SH-SY5Y (cell line): ENCODE results near the gene LGALS3BP.

Experiments used
- GATA2 ChIP-seq: IDR thresholded peaks from 2 replicates; pipeline ENCODE4 v1.6.1; 2011; ENCODE audit warnings: mild to moderate bottlenecking, low read depth, low read length
- GATA3 ChIP-seq: IDR thresholded peaks from 2 replicates; pipeline ENCODE4 v1.6.1; 2011; ENCODE audit warnings: low read depth, mild to moderate bottlenecking, low read length, moderate library complexity

- TF ChIP-seq GATA2 (no peak), GATA3 (no peak)
Measured at GRCh38 chr17:78999947-79000395, 20.2 kb upstream of the LGALS3BP start.
